Measurements from ENCODE around the gene VSTM2B. TPM values are rescaled to one million over a fixed set of nuclear protein-coding genes. Genes with fewer than 3 reads are reported as not detected.

VSTM2B gene
- total RNA-seq, 2 experiments from 2014 or later = not detected

- POLR2A ChIA-PET = no interaction called here
These were observed 22.8 kb downstream of the VSTM2B start for GRCh38 chr19:29548483-29549085.

GRCh38 chr19:29549105-29550070, 23.6 kb downstream of the VSTM2B start:
- no peaks in the 10 kb centered on the region for H4K20me1 ChIP-seq (ENCODE audit: insufficient read depth, low read length)
- ChIA-PET CTCF (ENCODE audit: unreplicated experiment) (no interaction called here), POLR2A (no interaction called here)
- no peaks in the 10 kb centered on the region for H3K9me3 ChIP-seq (ENCODE audit: low read length)
- H3K27ac ChIP-seq (ENCODE audit: low read depth, low read length, poor library complexity, severe bottlenecking) = no peak overlapping the region
- H3K4me2 ChIP-seq (ENCODE audit: low read length) = no peak overlapping the region
- H3K9me2 ChIP-seq (ENCODE audit: insufficient read depth, low read length) = no peaks in the 10 kb centered on the region
- no peak for TF ChIP-seq EZH2phosphoT487 (IDR thresholded peaks at IDR 0.05; ENCODE audit: borderline replicate concordance, low read depth, low read length)
- DNase-seq (ENCODE audit: low spot score) = no peak
- intact Hi-C loops (cut with micrococcal nuclease; ENCODE audit: unreplicated experiment) = no loop called here
- no peaks in the 10 kb centered on the region for H3K36me3 ChIP-seq (ENCODE audit: insufficient read depth, low read length)
- no peaks in the 10 kb centered on the region for H3K4me1 ChIP-seq (ENCODE audit: insufficient read depth, low read length, poor library complexity, severe bottlenecking)
- BruUV-seq (replicated peaks) = no TSS peak
- no peak overlapping the region for H3K4me3 ChIP-seq (ENCODE audit: low read depth, low read length, poor library complexity, severe bottlenecking)
- H2AFZ ChIP-seq (ENCODE audit: low read length) = no peak overlapping the region
- H3K79me2 ChIP-seq (ENCODE audit: insufficient read depth, low read depth, low read length) = no peaks in the 10 kb centered on the region

More at GRCh38 chr19:29548483-29549085, 22.8 kb downstream of the VSTM2B start:
- no TSS peak for BruUV-seq (replicated peaks)
- CTCF ChIA-PET (ENCODE audit: unreplicated experiment) = no interaction called here
- Histone ChIP-seq H2AFZ (ENCODE audit: low read length) (no peak overlapping the region), H3K4me3 (ENCODE audit: low read depth, low read length, poor library complexity, severe bottlenecking) (no peak overlapping the region), H3K36me3 (ENCODE audit: insufficient read depth, low read length) (no peaks in the 10 kb centered on the region), H3K27ac (ENCODE audit: low read depth, low read length, poor library complexity, severe bottlenecking) (no peak overlapping the region), H3K9me3 (ENCODE audit: low read length) (no peaks in the 10 kb centered on the region), H3K9me2 (ENCODE audit: insufficient read depth, low read length) (no peaks in the 10 kb centered on the region), H3K4me1 (ENCODE audit: insufficient read depth, low read length, poor library complexity, severe bottlenecking) (no peaks in the 10 kb centered on the region), H3K4me2 (ENCODE audit: low read length) (no peak overlapping the region), H3K79me2 (ENCODE audit: insufficient read depth, low read depth, low read length) (no peaks in the 10 kb centered on the region), H4K20me1 (ENCODE audit: insufficient read depth, low read length) (no peaks in the 10 kb centered on the region)
- DNase-seq (ENCODE audit: low spot score) = no peak
- no peak for TF ChIP-seq CTCF (conservative IDR thresholded peaks at IDR 0.05; ENCODE audit: low read length)
- TF ChIP-seq EZH2phosphoT487 (IDR thresholded peaks at IDR 0.05; ENCODE audit: borderline replicate concordance, low read depth, low read length) = no peak
- intact Hi-C loops (cut with micrococcal nuclease; ENCODE audit: unreplicated experiment) = no loop called here

DNA sequence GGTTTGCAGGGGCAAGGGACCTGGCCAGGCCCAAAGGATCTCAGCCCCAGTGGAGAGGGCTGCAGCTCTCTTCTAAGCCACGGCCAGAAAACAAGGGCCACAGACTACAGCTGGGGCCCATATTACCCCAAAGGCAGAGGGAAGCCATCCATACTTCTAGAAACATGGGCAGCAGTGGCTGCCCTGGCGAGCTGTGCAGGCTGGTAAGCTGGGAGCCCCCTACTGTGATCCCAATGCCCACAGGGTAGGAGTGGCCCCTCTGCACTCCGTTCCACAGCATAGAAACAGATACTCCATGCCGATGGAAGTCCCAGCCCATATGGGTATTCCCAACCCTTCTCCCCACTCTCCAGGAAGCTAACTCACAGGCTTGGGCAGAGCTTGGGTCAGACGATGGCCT, 25.1 kb downstream of the VSTM2B start:
- ChIA-PET CTCF (ENCODE audit: unreplicated experiment) (no interaction called here), POLR2A (no interaction called here)
- BruUV-seq (replicated peaks) = no TSS peak
- H3K9me3 ChIP-seq (ENCODE audit: low read length) = no peaks in the 10 kb centered on the region
- H4K20me1 ChIP-seq (ENCODE audit: insufficient read depth, low read length) = no peaks in the 10 kb centered on the region
- no peak overlapping the region for H3K27ac ChIP-seq (ENCODE audit: low read depth, low read length, poor library complexity, severe bottlenecking)
- H2AFZ ChIP-seq (ENCODE audit: low read length) = no peak overlapping the region
- H3K36me3 ChIP-seq (ENCODE audit: insufficient read depth, low read length) = no peaks in the 10 kb centered on the region
- no peaks in the 10 kb centered on the region for H3K79me2 ChIP-seq (ENCODE audit: insufficient read depth, low read depth, low read length)
- intact Hi-C loops (cut with micrococcal nuclease; ENCODE audit: unreplicated experiment) = no loop called here
- no peak overlapping the region for H3K4me3 ChIP-seq (ENCODE audit: low read depth, low read length, poor library complexity, severe bottlenecking)
- H3K9me2 ChIP-seq (ENCODE audit: insufficient read depth, low read length) = no peaks in the 10 kb centered on the region
- no peak for TF ChIP-seq EZH2phosphoT487 (IDR thresholded peaks at IDR 0.05; ENCODE audit: borderline replicate concordance, low read depth, low read length)
- no peak for TF ChIP-seq CTCF (conservative IDR thresholded peaks at IDR 0.05; ENCODE audit: low read length)
- H3K4me2 ChIP-seq (ENCODE audit: low read length) = no peak overlapping the region
- no peak for DNase-seq (ENCODE audit: low spot score)
- H3K4me1 ChIP-seq (ENCODE audit: insufficient read depth, low read length, poor library complexity, severe bottlenecking) = no peaks in the 10 kb centered on the region

Data from OCI-LY7 (cell line).